GM19328 (cell line): ENCODE measurements around the gene VAMP5.
"Not testable (repeated sequence)": the region's sequence is repeated elsewhere in the genome, so short reads cannot be mapped to it uniquely, and the experiment has no call there.

Source experiments
- ATAC-seq: cut with Tn5 transposase; IDR thresholded peaks from one replicate; pipeline ENCODE4 v1.9.1; 2021; ENCODE audit warnings: mild to moderate bottlenecking, moderate library complexity; ENCODE audit not compliant: unreplicated experiment

Gene VAMP5

DNA sequence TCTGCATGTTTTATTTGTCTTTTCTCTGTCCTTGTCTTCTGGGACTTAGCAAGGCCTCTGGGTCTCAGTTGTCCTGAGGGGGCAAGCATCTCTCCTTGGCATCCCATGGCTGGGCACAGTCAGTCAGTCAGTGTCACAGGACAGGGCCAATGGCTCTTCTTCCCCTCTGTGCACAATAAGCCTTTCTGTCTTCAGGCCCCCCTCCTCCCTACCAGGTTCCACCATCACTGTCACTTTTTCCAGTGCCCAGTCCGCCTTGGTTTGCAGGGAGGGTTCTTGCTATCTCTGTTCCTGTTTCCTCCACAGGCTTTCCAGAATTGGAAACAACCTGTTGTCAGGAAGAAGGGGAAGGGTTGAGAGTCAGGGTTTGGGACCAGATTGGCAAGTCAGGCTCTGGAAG is 1.7 kb upstream of the VAMP5 start:
- no peak for ATAC-seq

DNA sequence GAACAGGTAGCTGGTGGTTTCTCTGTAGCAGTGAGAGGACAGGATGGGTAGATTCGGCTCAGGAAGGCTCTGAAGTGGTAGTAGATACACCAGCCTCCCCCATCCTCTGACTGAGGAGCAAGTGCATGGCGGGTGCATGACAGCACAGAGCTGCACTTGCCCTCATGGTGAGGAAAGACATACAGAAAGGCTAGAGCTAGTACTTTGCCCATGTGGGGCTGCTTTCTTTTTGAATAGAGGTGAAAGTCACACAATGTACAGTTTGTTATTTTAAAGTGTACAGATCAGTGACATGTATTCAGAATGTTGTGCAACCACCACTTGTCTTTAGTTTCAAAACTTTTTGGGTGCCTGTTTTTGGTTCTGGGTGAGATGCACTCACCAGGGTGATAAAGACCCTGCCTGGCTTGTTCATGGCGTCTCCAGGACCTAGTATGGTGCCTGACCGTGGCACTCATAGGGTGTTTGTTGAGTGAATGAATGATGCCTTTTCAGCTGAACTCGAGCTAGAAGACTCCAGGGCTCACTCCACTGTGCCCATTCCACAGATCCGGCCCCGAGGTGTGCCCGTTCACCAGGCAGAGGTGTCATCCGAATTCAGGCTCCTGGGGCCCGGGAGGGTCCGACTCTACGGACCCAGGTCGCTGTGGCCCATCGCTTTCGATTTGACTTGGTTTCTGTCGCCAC is 421 bp upstream of the VAMP5 start:
- ATAC-seq, result no peak

DNA sequence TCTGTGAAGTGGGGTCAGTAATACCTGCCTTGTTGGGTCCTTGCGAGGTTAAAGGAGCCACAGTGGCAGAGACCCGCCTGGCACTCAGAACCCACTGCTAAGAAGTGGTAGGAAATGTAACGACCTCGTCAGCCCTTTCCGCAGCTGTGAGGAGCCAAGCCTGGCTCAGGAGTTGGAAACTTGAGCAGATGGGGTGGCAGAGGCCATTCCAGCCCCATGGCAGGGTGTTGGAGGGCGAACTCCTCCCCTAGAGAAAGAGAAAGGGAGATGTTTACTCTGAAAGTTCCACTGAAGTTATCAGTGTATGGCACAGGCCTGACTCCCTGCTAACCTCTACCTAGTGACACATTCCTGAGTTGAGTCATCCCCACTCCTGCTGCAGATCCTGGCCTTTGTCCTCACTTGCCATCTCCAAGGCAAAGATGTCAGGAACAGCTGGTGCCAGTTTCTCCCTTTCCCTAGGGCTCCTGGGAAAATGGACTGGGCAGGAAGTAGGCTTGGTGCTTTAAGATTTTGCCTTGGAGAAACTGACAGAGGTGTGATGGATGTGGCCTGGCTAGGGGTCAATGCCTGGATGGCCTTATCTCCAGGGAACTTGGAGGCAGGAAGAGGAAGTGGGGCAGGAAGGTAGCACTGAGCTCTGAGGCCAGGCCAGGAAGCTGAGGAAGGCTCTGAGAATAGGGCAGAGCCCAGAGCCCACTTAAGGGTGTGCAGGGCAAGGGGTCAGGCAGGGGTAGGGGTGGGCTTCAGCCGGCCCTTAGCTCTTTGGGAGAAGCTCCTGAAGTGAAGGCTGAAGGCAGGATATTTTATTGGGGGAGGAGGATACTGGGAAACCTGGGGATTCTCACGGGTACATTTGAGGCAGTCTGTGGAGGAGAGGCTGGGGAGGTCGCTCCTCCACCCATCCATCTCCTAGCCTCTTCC is 888 bp downstream of the VAMP5 start:
- no peak for ATAC-seq

DNA sequence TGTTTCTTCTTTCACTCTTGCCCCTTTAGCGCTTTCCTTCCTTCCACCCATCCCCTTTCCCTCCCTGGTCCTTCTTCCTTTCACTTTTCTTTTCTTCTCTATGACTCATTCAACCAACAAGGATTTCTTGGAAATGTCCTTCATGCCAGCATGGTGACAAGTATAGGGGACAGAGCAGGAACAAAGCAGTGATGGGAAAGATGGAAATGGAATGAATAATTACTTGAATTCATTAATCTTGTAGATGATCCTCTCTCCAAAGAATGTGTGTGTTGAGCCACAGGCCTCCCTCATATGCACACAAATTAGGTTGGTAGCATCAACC is 1.5 kb downstream of the VAMP5 start:
- ATAC-seq, result no peak

DNA sequence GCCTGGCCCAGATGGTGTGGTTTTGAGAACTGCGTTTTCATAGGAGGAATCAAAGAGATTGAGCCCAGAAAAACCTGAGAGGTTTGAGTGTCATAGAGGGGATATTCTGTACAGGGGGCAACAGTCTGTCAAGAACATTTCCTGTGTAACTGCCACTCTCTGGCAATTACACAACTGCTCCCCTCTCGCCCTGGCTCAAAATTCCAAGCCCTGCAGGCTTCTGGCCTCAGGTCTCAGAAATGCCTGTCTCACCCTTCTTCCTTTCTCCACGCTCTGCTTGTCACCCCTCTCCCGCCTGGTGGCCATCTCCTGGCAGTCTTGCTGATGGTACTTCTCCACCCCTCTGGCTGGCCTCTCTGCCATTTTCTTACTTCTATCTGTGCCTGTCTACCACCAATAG is 4.0 kb downstream of the VAMP5 start:
- ATAC-seq, result no peak

DNA sequence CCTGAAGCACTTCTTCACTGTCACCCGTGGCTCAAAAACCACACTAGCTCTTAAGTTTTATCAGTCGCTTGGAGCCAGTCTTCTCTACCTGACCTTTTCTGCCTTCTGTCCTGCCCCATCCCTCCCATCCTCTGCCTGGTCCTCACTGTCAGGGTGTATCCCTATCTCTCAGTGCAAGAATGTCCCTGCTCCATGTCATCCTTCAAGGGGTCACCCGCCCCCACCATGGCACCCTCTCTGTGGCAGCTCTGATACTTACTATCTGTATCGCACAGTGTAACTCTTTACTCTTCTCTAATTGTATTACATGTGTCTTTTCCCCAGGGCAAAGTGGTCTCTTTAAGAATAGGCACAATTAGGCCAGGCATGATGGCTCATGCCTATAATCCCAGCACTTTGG is 4.4 kb downstream of the VAMP5 start:
- ATAC-seq, result no peak

DNA sequence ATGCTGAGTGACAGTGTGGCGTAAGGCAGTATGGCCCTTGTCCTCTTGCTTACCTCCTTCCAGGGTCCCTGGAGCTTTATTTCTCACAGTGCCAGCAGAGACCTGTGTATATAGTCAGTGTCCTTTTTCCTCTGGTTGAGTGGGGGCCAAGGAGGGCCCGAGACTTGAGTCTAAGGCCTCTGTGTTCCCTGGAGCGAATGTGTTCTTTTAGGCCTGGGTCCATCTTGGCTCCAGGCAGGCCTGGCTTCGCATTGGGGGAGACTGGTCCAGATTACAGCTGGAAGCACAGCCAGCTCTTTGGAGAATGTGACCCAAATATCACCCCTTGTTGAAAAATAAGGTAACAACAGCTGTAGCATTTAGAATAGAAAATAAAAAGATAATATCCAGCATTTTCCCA is 5.0 kb downstream of the VAMP5 start:
- ATAC-seq, result no peak

DNA sequence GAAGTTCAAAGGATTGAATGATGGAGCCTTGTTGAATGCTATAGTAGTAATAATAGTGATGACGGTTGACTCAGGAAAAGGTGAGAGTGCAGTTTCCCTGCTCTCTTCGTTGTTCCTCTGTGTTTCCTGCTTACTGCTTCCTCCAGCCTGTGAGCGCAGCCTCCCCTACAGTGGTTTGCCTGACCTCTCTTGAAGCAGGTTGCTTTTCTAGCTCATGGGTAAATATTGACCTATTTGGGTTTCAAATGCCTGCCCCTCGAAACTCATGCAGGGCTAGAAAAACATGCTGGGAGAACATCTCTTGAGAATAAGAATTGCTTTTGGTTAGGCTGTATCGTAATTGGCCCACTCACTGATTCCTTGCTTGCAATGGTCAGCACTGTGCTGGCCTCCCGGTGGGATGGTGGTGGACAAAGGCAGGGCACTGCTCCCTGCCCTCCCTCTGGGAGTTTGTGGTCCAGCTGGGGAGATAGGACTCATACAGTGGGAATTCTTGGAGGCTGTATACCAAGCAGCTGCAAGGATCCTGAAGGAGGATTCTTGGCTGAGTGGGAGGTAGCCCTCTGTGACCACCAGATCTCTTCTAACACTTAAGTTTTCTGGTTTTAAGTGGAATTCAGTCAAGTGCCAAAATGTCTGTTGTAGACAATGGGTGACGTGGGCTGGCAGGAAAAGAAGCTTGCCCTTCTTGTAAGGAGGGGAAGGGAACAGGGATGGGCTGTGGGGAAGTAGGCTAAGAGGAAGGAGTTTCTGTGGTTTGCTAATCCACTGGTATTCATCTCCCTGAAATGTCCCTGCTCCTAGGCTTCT is 6.0 kb downstream of the VAMP5 start:
- no peak for ATAC-seq

DNA sequence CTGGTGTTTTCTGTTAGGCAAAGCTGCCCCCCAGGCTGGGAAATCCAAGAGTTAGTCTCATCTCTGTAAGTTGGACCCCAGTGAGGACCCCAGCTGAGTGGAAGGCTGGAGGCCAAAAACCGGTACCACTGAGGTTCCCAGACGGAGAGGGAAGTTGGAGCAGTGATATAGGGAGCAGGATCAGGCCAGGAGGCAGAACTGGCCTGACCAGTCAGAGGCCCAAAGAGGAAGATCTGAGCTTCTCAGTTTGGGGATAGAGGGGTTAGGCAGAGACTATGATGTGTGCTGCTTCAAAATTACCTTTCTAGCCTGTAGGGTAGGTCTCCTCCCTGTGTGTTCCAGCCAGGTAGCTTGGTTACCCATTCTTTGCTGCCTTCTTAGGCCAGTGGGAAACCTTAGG is 6.7 kb downstream of the VAMP5 start:
- ATAC-seq, result no peak

DNA sequence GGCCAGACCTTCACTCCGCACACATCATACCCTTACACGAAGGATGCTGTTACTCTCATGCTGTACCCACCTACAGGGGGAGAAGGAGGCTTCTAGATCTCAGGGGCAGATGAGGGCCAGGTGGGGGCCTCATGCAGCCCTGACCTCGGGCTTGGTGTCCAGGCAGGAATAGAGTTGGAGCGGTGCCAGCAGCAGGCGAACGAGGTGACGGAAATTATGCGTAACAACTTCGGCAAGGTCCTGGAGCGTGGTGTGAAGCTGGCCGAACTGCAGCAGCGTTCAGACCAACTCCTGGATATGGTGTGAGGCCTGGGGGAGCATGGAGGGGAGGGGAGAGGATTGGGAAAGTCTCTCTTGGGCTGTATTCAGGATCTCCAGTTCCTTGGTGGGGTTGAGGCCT is 7.3 kb downstream of the VAMP5 start:
- ATAC-seq, result no peak

DNA sequence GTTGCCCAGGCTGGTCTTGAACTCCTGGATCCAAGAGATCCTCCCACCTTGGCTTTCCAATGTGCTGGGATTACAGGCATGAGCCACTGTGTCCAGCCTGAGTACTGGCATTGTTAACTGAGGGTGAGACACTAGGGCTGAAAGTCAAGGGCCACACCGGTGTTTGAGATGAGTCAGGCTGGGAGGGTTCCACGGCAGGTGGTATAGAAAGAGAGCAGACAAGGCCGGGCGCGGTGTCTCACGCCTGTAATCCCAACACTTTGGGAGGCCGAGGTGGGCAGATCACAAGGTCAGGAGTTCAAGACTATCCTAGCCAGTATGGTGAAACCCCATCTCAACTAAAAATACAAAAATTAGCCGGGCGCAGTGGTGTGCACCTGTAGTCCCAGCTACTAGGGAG is 8.1 kb downstream of the VAMP5 start:
- ATAC-seq, result not testable (repeated sequence)

DNA sequence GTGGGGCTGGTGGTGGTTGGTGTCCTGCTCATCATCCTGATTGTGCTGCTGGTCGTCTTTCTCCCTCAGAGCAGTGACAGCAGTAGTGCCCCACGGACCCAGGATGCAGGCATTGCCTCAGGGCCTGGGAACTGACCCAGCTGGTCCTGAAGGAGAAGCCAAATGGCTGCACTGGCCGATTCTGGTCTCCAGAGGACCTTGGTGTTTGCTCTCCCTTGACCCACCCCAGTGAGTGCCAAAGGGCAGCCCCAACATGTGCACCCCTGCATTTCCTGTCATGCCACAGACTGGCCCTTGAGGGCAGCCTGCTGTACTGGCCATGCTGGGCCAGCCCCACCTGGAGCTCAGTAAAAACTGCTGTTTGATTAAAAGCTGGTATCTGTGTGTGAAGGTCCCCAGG is 8.8 kb downstream of the VAMP5 start:
- no peak for ATAC-seq

DNA sequence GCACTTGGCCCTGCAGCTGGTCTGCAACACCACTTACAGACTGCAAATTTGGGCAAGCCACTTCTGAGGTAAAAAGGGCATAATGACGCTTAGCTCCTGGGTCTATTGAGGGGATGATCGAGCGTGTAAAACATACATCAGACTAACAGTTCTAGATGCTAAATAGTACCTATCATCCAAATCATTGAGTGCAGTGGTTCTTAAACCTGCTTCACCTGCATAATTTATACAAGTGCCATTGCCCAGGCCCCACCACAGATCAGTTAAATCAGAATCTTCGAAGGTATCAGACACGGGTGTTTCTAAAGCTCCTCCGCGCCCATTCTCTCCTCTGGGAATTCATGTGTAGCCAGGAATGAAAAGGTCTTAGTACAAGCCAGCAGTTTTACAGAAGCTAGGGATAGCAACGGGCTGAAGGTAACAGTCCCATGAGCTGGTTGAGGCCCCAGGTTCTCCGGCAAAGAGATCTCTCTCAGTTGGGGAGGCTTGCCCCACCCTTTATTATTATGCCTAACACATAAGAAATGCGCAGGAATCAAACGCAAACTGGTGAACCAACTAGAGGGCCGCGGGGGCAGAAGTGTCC is 10.6 kb downstream of the VAMP5 start:
- ATAC-seq, result no peak

DNA sequence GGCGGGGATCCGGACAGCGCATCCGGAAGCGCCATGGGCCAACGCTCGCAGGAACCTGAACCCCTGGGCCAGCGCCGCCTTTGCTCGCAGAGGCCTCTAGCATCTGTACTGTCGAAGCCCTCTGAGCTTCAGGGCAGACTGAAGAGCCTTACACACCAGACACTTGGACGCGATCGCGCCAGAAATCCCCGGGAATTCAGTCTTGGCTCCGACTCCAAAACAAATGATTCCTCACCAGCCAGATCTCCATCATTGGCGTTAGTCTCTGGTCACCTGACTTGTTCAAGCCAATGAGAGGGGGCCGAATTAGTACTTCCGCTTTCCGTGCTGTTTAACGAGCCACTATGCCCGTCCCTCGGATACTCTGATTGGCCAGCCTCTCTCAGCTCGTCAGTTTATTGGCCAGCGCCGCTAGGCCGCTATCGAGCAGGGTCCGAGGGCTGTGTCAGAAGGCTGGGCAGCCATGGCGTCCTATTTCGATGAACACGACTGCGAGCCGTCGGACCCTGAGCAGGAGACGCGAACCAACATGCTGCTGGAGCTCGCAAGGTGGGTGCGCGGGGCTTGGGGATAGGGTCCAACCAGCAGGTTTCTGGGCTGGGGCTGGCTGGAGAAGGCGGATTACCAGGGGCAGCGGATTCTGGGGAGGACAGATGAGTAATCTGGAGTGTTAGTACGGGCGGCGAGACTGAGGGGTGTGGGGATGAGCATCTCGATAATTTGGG is 11.2 kb downstream of the VAMP5 start, which contains the start of gene RNF181:
RNF181 (plus strand) TSS at position 445 of the 725 bp plus-strand sequence; CDS start at position 464, 19 bp downstream.
- peak; percentile 99 for ATAC-seq

DNA sequence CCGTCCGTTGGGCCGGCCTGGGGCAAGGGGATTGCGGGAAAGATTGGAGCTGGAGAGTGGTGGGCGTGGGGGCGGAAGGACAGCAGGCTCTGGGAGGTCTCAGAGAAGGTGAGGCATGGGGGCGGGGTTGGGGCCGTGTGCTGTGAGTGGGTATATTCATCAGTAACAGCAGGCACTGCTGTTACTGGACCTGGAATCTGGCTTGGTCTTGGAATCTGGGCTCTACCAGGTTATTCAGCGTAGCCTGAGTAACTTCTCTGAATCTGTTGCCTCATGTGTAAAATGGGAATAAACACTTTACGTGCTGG is 11.7 kb downstream of the VAMP5 start:
- no peak for ATAC-seq

DNA sequence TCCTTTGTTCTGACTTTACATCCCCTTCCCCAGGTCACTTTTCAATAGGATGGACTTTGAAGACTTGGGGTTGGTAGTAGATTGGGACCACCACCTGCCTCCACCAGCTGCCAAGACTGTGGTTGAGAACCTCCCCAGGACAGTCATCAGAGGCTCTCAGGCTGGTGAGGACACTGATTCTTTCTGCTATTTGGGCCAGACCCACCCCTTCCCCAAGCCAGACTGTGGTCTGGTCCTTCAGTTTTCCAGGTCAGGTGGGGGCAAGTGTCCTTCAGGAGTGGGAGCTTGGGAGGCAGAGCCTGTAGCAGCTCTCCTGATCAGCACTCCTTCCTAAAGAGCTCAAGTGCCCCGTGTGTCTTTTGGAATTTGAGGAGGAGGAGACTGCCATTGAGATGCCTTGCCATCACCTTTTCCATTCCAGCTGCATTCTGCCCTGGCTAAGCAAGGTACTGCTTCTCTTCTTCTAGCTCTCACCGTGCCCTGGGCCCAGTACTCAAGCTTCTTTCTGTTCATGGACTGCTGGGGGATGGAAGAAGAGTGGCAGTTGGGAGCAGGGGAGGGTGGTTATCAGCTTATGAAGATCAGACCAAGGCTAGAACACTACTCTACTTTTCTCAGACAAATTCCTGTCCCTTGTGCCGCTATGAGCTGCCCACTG is 12.4 kb downstream of the VAMP5 start:
- no peak for ATAC-seq

DNA sequence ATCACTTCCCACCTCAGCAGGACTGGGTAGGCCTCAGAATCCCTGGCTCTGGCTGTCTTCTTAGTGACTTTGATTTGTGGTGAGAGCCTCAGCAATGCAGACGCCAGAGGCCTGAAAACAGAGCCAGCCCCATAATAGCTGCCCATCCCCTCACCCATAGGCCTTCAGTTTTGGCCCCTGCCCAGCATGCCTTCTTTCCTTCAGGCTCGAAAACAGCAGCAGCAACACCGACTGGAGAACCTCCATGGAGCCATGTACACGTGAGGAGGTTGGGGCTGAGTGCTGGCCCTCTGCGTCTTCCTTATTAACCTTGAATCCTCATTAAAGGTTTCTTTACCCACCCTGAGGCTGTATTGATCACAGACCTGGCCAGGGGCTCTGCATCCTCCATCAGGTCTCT is 13.0 kb downstream of the VAMP5 start:
- ATAC-seq, result no peak

DNA sequence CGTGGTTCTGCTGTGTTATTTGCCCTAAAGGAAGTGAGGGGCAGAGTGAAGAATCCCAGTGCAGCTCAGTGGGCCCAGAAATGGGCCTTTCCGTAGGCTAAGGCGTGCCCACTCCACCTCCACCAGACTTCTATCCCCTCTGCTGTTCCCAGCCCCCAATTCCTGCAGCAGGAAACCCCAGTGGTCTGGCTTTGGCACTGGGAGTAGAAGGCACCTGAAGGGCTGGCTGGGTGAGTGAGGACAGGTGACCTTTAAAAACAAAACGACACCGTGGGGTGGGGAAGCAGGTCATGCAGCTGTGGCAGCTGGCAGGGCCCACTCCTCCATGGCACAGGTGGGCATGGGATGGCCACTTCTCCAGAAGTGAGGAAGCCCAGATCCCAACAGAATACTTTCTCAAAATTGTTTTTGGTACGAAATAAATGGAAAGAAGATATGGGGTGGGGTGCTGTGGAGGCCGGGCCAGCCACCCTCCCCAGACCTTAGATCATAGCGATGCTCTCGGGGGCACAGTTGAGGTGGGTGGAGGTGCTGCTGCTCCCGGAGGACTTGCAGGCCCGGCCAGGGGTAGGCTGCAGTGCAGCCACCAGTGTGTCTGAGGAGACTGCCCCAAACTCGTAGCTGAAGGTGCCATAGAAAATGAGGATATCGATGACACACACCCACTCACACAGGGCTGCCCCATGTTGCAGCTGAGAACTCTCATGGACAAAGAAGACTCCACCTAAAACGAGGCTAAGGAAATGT is 14.5 kb downstream of the VAMP5 start:
- no peak for ATAC-seq

DNA sequence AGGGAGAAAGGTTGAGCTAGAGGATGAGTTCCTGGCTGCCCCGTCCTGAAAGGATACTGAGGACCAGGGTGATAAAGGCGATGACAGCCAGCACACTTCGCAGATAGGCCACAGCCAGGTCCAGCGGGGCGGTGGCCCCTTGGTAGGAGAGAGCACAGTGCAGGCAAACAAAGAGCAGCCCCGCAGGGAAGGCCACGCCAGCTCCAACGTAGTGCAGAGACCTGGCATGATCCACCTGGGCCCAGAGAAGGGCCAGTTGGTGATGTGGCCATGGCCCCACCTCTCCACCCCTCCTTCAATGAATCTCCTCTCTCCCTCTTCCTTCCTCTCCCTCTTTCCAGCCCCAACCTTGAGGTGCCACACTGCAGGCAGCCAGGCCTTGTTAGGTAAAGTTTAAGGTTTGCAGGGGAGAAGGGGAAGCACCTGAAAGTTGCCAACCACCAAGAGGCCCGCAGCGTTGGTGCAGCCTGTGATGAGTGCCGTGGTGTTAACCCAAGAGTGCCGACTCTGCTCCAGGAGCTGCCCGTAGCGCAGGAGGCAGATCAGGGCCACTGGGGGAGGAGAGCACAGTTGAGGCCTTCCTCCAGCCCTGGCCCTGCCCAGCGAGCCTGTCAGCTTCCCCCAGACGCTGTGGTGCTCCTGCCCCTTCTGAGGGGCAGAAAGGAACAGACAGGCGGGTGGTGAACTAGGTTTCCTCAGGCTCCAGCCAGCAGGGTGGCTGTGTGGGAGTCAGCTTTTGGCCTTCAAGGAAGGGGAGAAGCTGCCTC is 15.4 kb downstream of the VAMP5 start:
- no peak for ATAC-seq
